ENCODE measurements around the gene THADA. TPM values are rescaled to one million over a fixed set of nuclear protein-coding genes. Genes with fewer than 3 reads are reported as not detected.

The THADA gene
- total and polyA plus RNA-seq, 5 donors from 2014 or later: 19.1 to 52.9 (median 20.2) TPM

DNA sequence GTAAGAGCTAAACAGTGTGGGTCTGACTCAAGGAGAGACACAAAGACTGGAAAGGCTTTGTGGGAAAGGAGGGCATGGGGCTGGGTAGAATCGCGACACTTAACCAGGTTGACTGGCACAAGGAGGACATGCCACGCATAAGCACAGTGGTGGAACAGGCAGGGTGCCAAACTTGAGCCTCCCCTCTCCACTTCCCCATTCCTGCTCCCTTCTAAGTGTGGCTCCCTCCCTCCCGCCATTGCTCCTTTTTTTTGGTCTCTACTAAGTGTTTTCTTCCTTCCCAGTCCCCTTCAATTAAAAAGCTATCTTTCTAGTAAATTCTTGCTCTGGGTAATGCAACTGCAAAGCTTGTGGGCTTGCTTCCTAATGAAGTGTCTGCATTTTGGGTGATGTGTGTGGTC is 329.1 kb downstream of the THADA start:
- ATAC-seq (ENCODE audit: low read depth in 2 of 2) (no peak), DNase-seq (no peak)
- Histone ChIP-seq H3K27me3 (ENCODE audit: control insufficient read depth, insufficient read depth, low read length) (no peaks in the 10 kb centered on the region), H3K36me3 (ENCODE audit: control insufficient read depth, insufficient read depth, low read length) (peaks cover 25% of the 10 kb centered on the region), H3K4me1 (ENCODE audit: control insufficient read depth, insufficient read depth, low read length, poor library complexity, severe bottlenecking) (no peaks in the 10 kb centered on the region), H3K9me3 (ENCODE audit: control insufficient read depth in 2 of 2, low read length in 2 of 2) (no peaks in the 10 kb centered on the region), H3K4me3 (ENCODE audit: low read depth, low read length) (no peak overlapping the region), H3K27ac (ENCODE audit: insufficient read depth, low read length, poor library complexity, severe bottlenecking) (no peak overlapping the region)
- no peak overlapping the region for H3K4me3 Mint-ChIP-seq
- H3K27ac Mint-ChIP-seq: peak overlapping the region in 1 of 3 donors; percentile 64
- no peaks in the 10 kb centered on the region for H3K9me3 Mint-ChIP-seq
- H3K36me3 Mint-ChIP-seq: peaks cover 56% of the 10 kb centered on the region
- peaks cover 0 to 11% (median 4%) of the 10 kb centered on the region in 4 donors for H3K4me1 Mint-ChIP-seq
- H3K27me3 Mint-ChIP-seq: no peaks in the 10 kb centered on the region

DNA sequence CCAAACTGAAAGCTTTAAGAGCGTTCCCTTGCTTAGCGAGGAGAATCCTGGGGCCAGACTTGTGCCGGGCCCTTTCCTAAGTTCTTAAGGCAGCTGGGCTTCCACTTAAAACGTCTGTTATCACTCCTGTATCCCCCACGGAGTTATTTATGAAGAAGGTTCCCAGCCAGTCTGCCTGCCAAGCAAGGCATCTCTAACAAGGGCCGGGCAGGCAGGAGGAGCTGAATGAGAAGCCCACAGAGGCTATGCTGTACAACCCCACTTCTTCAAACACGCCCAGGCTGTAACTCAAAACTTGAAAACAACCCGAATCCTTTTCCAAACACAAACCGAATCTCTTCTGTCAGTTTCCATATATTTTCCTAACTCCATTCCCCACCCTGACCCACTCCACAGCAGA is 330.4 kb downstream of the THADA start:
- no peaks in the 10 kb centered on the region for H3K9me3 Mint-ChIP-seq
- no peaks in the 10 kb centered on the region for H3K4me1 ChIP-seq (ENCODE audit: control insufficient read depth, insufficient read depth, low read length, poor library complexity, severe bottlenecking)
- ATAC-seq (ENCODE audit: low read depth in 2 of 2): no peak
- no peak overlapping the region for H3K27ac Mint-ChIP-seq
- no peak for DNase-seq
- H3K27me3 Mint-ChIP-seq: no peaks in the 10 kb centered on the region
- no peak overlapping the region for H3K4me3 Mint-ChIP-seq
- no peak overlapping the region for H3K27ac ChIP-seq (ENCODE audit: insufficient read depth, low read length, poor library complexity, severe bottlenecking)
- H3K36me3 Mint-ChIP-seq: peaks cover 50% of the 10 kb centered on the region
- no peak overlapping the region for H3K4me3 ChIP-seq (ENCODE audit: low read depth, low read length)
- peaks cover 0 to 10% (median 4%) of the 10 kb centered on the region in 4 donors for H3K4me1 Mint-ChIP-seq
- peaks cover 25% of the 10 kb centered on the region for H3K36me3 ChIP-seq (ENCODE audit: control insufficient read depth, insufficient read depth, low read length)
- H3K27me3 ChIP-seq (ENCODE audit: control insufficient read depth, insufficient read depth, low read length): no peaks in the 10 kb centered on the region
- H3K9me3 ChIP-seq (ENCODE audit: control insufficient read depth in 2 of 2, low read length in 2 of 2): no peaks in the 10 kb centered on the region

DNA sequence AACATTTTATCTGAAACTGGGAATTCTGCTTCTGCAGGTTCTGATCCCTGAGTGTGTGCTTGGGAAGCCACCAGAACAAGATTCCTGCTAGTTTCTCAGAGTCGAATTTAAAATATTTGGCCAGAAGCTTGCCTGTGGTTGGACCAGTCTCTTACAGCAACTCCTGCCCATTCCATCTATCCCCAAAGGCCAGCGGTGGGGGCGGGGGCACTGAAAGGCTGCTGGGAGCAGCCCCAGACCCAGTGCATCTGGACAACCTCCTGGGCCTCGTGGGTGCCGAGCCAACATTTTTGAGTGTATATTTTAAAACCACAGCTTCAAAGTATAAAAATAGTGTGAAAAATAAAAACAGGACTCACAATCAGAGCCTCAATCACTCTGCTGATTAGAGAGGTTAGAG is 330.8 kb downstream of the THADA start:
- peaks cover 46% of the 10 kb centered on the region for H3K36me3 Mint-ChIP-seq
- H3K4me1 ChIP-seq (ENCODE audit: control insufficient read depth, insufficient read depth, low read length, poor library complexity, severe bottlenecking): no peaks in the 10 kb centered on the region
- H3K27me3 ChIP-seq (ENCODE audit: control insufficient read depth, insufficient read depth, low read length): no peaks in the 10 kb centered on the region
- DNase-seq (no peak), ATAC-seq (ENCODE audit: low read depth in 2 of 2) (no peak)
- no peak overlapping the region for H3K27ac Mint-ChIP-seq
- no peak overlapping the region for H3K4me3 ChIP-seq (ENCODE audit: low read depth, low read length)
- H3K9me3 Mint-ChIP-seq: no peaks in the 10 kb centered on the region
- peaks cover 25% of the 10 kb centered on the region for H3K36me3 ChIP-seq (ENCODE audit: control insufficient read depth, insufficient read depth, low read length)
- no peaks in the 10 kb centered on the region for H3K27me3 Mint-ChIP-seq
- no peak overlapping the region for H3K4me3 Mint-ChIP-seq
- peaks cover 0 to 6% (median 4%) of the 10 kb centered on the region in 4 donors for H3K4me1 Mint-ChIP-seq
- H3K27ac ChIP-seq (ENCODE audit: insufficient read depth, low read length, poor library complexity, severe bottlenecking): no peak overlapping the region
- H3K9me3 ChIP-seq (ENCODE audit: control insufficient read depth in 2 of 2, low read length in 2 of 2): no peaks in the 10 kb centered on the region

GRCh38 chr2:43262951-43263350 is 332.9 kb downstream of the THADA start:
- Mint-ChIP-seq H3K4me1 (peaks cover 0 to 6% (median 3%) of the 10 kb centered on the region in 4 donors), H3K27me3 (no peaks in the 10 kb centered on the region), H3K27ac (peak overlapping the region in 2 of 3 donors; percentile 9 to 73), H3K36me3 (peaks cover 32% of the 10 kb centered on the region), H3K9me3 (no peaks in the 10 kb centered on the region), H3K4me3 (no peak overlapping the region)
- Histone ChIP-seq H3K4me1 (ENCODE audit: control insufficient read depth, insufficient read depth, low read length, poor library complexity, severe bottlenecking) (no peaks in the 10 kb centered on the region), H3K4me3 (ENCODE audit: low read depth, low read length) (no peak overlapping the region), H3K27me3 (ENCODE audit: control insufficient read depth, insufficient read depth, low read length) (no peaks in the 10 kb centered on the region), H3K36me3 (ENCODE audit: control insufficient read depth, insufficient read depth, low read length) (peaks cover 11% of the 10 kb centered on the region), H3K9me3 (ENCODE audit: control insufficient read depth in 2 of 2, low read length in 2 of 2) (no peaks in the 10 kb centered on the region), H3K27ac (ENCODE audit: insufficient read depth, low read length, poor library complexity, severe bottlenecking) (no peak overlapping the region)
- ATAC-seq (ENCODE audit: low read depth in 2 of 2): no peak
- no peak for DNase-seq

DNA sequence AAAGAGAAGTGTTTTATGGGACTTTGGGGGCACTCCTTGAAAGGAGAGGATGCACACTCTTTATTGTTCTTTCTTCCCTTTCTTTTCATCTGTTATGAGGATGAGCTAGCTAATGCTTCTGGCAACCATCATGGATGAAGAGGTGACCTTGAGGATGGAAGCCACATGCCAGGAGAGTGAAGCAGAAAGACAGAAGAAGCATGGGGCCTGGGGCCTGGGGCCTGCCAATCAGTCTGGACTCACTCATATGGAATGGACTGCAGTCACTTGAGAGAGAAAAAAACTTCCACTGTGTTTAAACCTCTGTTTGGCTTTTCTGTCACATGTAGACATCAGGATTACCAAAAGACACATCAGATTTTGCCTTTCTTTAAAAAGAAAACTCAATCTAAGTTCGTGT is 333.6 kb downstream of the THADA start:
- Mint-ChIP-seq H3K4me1 (peaks cover 0 to 6% (median 3%) of the 10 kb centered on the region in 4 donors), H3K9me3 (no peaks in the 10 kb centered on the region), H3K4me3 (no peak overlapping the region), H3K27ac (peak overlapping the region in 1 of 3 donors; percentile 55), H3K27me3 (no peaks in the 10 kb centered on the region), H3K36me3 (peaks cover 31% of the 10 kb centered on the region)
- Histone ChIP-seq H3K36me3 (ENCODE audit: control insufficient read depth, insufficient read depth, low read length) (peaks cover 16% of the 10 kb centered on the region), H3K4me1 (ENCODE audit: control insufficient read depth, insufficient read depth, low read length, poor library complexity, severe bottlenecking) (no peaks in the 10 kb centered on the region), H3K4me3 (ENCODE audit: low read depth, low read length) (no peak overlapping the region), H3K9me3 (ENCODE audit: control insufficient read depth in 2 of 2, low read length in 2 of 2) (no peaks in the 10 kb centered on the region), H3K27ac (ENCODE audit: insufficient read depth, low read length, poor library complexity, severe bottlenecking) (no peak overlapping the region), H3K27me3 (ENCODE audit: control insufficient read depth, insufficient read depth, low read length) (no peaks in the 10 kb centered on the region)
- ATAC-seq (ENCODE audit: low read depth in 2 of 2) (no peak), DNase-seq (no peak)

DNA sequence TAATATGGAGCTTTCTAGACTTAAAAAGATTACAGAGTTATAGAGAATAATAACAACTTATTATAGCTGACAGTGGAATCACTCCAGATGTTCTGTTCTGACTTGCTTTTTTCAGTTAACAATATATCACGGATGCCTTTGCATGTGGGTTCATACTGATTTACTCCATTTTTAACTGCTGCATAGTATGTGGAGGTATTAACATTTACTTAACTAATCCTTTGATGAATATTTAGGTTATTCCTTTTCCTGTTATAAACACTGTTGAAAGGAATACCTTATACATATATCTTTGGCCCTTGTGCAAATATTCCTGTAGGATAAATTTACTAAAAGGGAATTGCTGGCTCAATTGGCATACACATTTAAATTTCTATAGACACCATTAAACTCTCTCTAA is 336.3 kb downstream of the THADA start:
- H3K27ac Mint-ChIP-seq: no peak overlapping the region
- DNase-seq (no peak), ATAC-seq (ENCODE audit: low read depth in 2 of 2) (no peak)
- peaks cover 0 to 6% (median 3%) of the 10 kb centered on the region in 4 donors for H3K4me1 Mint-ChIP-seq
- H3K9me3 Mint-ChIP-seq: no peaks in the 10 kb centered on the region
- Histone ChIP-seq H3K27me3 (ENCODE audit: control insufficient read depth, insufficient read depth, low read length) (no peaks in the 10 kb centered on the region), H3K27ac (ENCODE audit: insufficient read depth, low read length, poor library complexity, severe bottlenecking) (no peak overlapping the region), H3K4me1 (ENCODE audit: control insufficient read depth, insufficient read depth, low read length, poor library complexity, severe bottlenecking) (no peaks in the 10 kb centered on the region), H3K4me3 (ENCODE audit: low read depth, low read length) (no peak overlapping the region), H3K36me3 (ENCODE audit: control insufficient read depth, insufficient read depth, low read length) (peaks cover 29% of the 10 kb centered on the region), H3K9me3 (ENCODE audit: control insufficient read depth in 2 of 2, low read length in 2 of 2) (no peaks in the 10 kb centered on the region)
- H3K36me3 Mint-ChIP-seq: peaks cover 21% of the 10 kb centered on the region
- no peak overlapping the region for H3K4me3 Mint-ChIP-seq
- H3K27me3 Mint-ChIP-seq: no peaks in the 10 kb centered on the region

DNA sequence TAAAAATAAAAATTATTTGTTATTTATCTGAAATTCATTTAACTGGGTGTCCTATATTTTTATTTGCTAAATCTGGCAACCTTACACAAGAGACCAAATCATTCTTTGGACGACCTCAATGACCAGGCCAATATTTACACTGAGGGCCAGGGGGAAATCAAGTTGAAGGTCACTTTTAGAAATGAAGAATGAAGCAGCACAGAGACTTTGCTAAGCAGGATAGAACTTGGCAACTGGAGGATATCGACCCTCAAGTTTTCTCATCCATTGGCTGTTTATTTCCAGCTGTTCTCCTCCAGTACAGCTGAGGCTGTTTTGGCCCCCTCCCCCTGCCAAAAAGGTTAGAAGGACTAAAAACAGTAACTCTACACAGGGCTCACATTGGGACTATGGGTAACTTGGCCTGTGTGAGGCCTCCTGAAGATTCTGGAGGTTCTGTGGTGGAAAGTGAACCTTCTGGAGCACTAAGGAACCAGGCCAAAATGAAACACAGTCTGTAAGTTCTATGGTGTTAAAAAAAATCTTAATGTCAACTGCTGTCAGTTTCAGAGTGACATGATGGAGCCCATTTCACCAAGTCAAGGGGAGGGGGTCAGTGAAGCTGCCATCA is 337.2 kb downstream of the THADA start:
- Mint-ChIP-seq H3K4me1 (peaks cover 0 to 4% (median 0%) of the 10 kb centered on the region in 4 donors), H3K4me3 (no peak overlapping the region), H3K9me3 (no peaks in the 10 kb centered on the region), H3K27ac (no peak overlapping the region), H3K27me3 (no peaks in the 10 kb centered on the region), H3K36me3 (peaks cover 22% of the 10 kb centered on the region)
- no peaks in the 10 kb centered on the region for H3K9me3 ChIP-seq (ENCODE audit: control insufficient read depth in 2 of 2, low read length in 2 of 2)
- H3K4me1 ChIP-seq (ENCODE audit: control insufficient read depth, insufficient read depth, low read length, poor library complexity, severe bottlenecking): no peaks in the 10 kb centered on the region
- no peak overlapping the region for H3K27ac ChIP-seq (ENCODE audit: insufficient read depth, low read length, poor library complexity, severe bottlenecking)
- no peaks in the 10 kb centered on the region for H3K27me3 ChIP-seq (ENCODE audit: control insufficient read depth, insufficient read depth, low read length)
- ATAC-seq (ENCODE audit: low read depth in 2 of 2) (no peak), DNase-seq (no peak)
- H3K4me3 ChIP-seq (ENCODE audit: low read depth, low read length): no peak overlapping the region
- H3K36me3 ChIP-seq (ENCODE audit: control insufficient read depth, insufficient read depth, low read length): peaks cover 27% of the 10 kb centered on the region

DNA sequence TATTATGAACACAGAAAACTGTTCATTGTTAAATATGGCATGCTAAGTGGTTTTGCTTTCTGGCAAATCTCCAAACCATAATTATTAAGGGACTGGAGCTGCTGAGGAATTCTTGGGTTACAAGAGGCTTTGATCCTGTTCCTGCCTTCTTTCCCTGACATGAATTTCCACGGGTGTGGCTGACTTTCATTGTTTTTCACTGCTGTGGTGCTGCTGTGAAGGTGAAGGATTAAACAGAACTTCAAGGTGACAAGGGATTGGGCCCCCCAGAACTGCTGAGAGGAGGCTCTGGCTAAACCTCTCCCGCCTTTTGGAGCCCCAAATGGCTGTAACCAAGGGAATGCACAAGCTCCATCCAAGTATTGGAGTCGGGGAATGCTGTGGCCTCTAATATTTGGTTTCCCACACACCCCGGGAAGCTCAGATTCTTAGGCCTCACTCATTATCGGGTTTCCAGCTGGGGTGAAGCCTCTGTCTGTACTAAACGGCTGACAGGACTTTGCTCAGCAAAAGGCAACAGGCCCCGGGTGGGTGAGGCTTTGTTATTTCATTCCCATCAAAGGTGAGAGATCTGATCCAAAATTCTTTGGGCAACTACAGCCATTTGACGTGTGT is 340.4 kb downstream of the THADA start:
- peaks cover 23% of the 10 kb centered on the region for H3K36me3 ChIP-seq (ENCODE audit: control insufficient read depth, insufficient read depth, low read length)
- no peaks in the 10 kb centered on the region for H3K9me3 ChIP-seq (ENCODE audit: control insufficient read depth in 2 of 2, low read length in 2 of 2)
- Mint-ChIP-seq H3K9me3 (no peaks in the 10 kb centered on the region), H3K27ac (no peak overlapping the region), H3K27me3 (no peaks in the 10 kb centered on the region), H3K36me3 (peaks cover 11% of the 10 kb centered on the region), H3K4me1 (no peaks in the 10 kb centered on the region), H3K4me3 (no peak overlapping the region)
- H3K4me1 ChIP-seq (ENCODE audit: control insufficient read depth, insufficient read depth, low read length, poor library complexity, severe bottlenecking): no peaks in the 10 kb centered on the region
- DNase-seq (no peak), ATAC-seq (ENCODE audit: low read depth in 2 of 2) (no peak)
- H3K27me3 ChIP-seq (ENCODE audit: control insufficient read depth, insufficient read depth, low read length): no peaks in the 10 kb centered on the region
- H3K27ac ChIP-seq (ENCODE audit: insufficient read depth, low read length, poor library complexity, severe bottlenecking): no peak overlapping the region
- no peak overlapping the region for H3K4me3 ChIP-seq (ENCODE audit: low read depth, low read length)
